PFSK-1 (cell line): Measurements from ENCODE around the gene CCER1.

ENCODE experiments used
- POLR2AphosphoS5 ChIP-seq: IDR thresholded peaks from 2 replicates; pipeline ENCODE4 v1.6.1; 2012; ENCODE audit warnings: low read depth, mild to moderate bottlenecking, control low read depth, low read length, moderate library complexity
- TAF1 ChIP-seq: IDR thresholded peaks from 2 replicates; pipeline ENCODE4 v1.6.1; 2012; ENCODE audit warnings: low read length, control low read depth, borderline replicate concordance; ENCODE audit not compliant: insufficient read depth
- TF ChIP-seq, protein P1 (sequence below), 2 experiments: IDR thresholded peaks; 2 replicates each; pipeline versions ENCODE4 v1.6.1 to v1.8.0; 2011 to 2012; ENCODE audit warnings: low read depth in 2 of 2, low read length in 2 of 2, control low read depth in 1 of 2, inconsistent platforms in 1 of 2, mild to moderate bottlenecking in 1 of 2, moderate library complexity in 1 of 2; ENCODE audit not compliant: insufficient read depth in 1 of 2

DNA sequence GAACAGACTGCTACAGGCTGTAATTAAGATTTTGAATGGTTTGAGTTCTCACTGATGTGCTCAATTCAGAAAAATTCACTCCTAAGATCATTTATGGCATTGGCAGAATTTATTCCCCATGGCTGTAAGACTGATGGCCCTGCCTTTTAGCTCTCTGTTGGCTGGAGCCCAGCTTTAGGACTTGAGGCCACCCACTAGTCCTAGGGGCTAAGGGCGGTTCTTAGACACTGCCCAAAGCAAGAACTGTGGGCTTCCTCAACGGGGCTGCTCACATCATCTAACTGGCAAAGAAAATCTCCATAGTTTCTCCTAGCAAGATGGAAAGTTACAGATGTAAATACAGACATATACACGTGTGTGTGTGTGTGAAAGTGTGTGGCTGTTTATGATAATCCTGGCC is 3.4 kb upstream of the CCER1 start:
- TF ChIP-seq POLR2AphosphoS5, result no peak
- TF ChIP-seq TAF1, result no peak
- TF ChIP-seq, protein P1, sequence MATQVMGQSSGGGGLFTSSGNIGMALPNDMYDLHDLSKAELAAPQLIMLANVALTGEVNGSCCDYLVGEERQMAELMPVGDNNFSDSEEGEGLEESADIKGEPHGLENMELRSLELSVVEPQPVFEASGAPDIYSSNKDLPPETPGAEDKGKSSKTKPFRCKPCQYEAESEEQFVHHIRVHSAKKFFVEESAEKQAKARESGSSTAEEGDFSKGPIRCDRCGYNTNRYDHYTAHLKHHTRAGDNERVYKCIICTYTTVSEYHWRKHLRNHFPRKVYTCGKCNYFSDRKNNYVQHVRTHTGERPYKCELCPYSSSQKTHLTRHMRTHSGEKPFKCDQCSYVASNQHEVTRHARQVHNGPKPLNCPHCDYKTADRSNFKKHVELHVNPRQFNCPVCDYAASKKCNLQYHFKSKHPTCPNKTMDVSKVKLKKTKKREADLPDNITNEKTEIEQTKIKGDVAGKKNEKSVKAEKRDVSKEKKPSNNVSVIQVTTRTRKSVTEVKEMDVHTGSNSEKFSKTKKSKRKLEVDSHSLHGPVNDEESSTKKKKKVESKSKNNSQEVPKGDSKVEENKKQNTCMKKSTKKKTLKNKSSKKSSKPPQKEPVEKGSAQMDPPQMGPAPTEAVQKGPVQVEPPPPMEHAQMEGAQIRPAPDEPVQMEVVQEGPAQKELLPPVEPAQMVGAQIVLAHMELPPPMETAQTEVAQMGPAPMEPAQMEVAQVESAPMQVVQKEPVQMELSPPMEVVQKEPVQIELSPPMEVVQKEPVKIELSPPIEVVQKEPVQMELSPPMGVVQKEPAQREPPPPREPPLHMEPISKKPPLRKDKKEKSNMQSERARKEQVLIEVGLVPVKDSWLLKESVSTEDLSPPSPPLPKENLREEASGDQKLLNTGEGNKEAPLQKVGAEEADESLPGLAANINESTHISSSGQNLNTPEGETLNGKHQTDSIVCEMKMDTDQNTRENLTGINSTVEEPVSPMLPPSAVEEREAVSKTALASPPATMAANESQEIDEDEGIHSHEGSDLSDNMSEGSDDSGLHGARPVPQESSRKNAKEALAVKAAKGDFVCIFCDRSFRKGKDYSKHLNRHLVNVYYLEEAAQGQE (IDR thresholded peaks at IDR 0.05; ENCODE audit: insufficient read depth in 1 of 2, low read depth in 2 of 2, low read length in 2 of 2), result no peak
